BLaER1 (cell line): ENCODE results near the gene SLC8B1.

Experiments used
- H3K27ac ChIP-seq: shearing (Covaris generic); formaldehyde crosslinking; 2 replicates; pipeline ENCODE4 v1.8.1; 2022
- H3K27me3 ChIP-seq: shearing (Covaris generic); formaldehyde crosslinking; 2 replicates; pipeline ENCODE4 v1.8.1; 2022
- H3K36me3 ChIP-seq: shearing (Covaris generic); formaldehyde crosslinking; 2 replicates; pipeline ENCODE4 v1.8.1; 2022
- H3K4me1 ChIP-seq: shearing (Covaris generic); formaldehyde crosslinking; 2 replicates; pipeline ENCODE4 v1.8.1; 2022
- H3K4me2 ChIP-seq: shearing (Covaris generic); formaldehyde crosslinking; 2 replicates; pipeline ENCODE4 v1.8.1; 2022
- H3K4me3 ChIP-seq: shearing (Covaris generic); formaldehyde crosslinking; 2 replicates; pipeline ENCODE4 v1.8.1; 2022
- H3K9ac ChIP-seq: shearing (Covaris generic); formaldehyde crosslinking; 2 replicates; pipeline ENCODE4 v1.8.1; 2022
- H3K9me3 ChIP-seq: shearing (Covaris generic); formaldehyde crosslinking; 2 replicates; pipeline ENCODE4 v1.8.1; 2022
- H4K20me1 ChIP-seq: shearing (Covaris generic); formaldehyde crosslinking; 2 replicates; pipeline ENCODE4 v1.8.1; 2022
- Cebpa-rat ChIP-seq: shearing (Covaris generic); IDR thresholded peaks from 2 replicates; pipeline ENCODE4 v1.8.1; 2022

SLC8B1 gene

GRCh38 chr12:113277511-113277910 lies 57.4 kb downstream of the SLC8B1 start:
- Histone ChIP-seq H3K4me2 (no peak overlapping the region), H3K36me3 (no peaks in the 10 kb centered on the region), H3K27me3 (no peaks in the 10 kb centered on the region), H3K9me3 (no peaks in the 10 kb centered on the region), H3K9ac (no peak overlapping the region), H4K20me1 (no peaks in the 10 kb centered on the region), H3K4me3 (no peak overlapping the region), H3K4me1 (peaks cover 8% of the 10 kb centered on the region; the same call in 1 of the 2 replicates), H3K27ac (no peak overlapping the region)
- TF ChIP-seq Cebpa-rat = no peak

- no peak overlapping the region for H3K27ac ChIP-seq
- H4K20me1 ChIP-seq = no peaks in the 10 kb centered on the region
- TF ChIP-seq Cebpa-rat = no peak
- no peaks in the 10 kb centered on the region for H3K9me3 ChIP-seq
- peaks cover 9% of the 10 kb centered on the region; the same call in 1 of the 2 replicates for H3K4me1 ChIP-seq
- no peak overlapping the region for H3K9ac ChIP-seq
- no peaks in the 10 kb centered on the region for H3K27me3 ChIP-seq
- H3K4me3 ChIP-seq = no peak overlapping the region
- H3K36me3 ChIP-seq = no peaks in the 10 kb centered on the region
- no peak overlapping the region for H3K4me2 ChIP-seq
Observed at GRCh38 chr12:113276946-113277500, 57.9 kb downstream of the SLC8B1 start.

GRCh38 chr12:113276306-113276705 lies 58.6 kb downstream of the SLC8B1 start:
- Histone ChIP-seq H4K20me1 (no peaks in the 10 kb centered on the region), H3K9me3 (no peaks in the 10 kb centered on the region), H3K4me2 (no peak overlapping the region), H3K36me3 (no peaks in the 10 kb centered on the region), H3K4me3 (no peak overlapping the region), H3K27ac (no peak overlapping the region), H3K4me1 (peaks cover 9% of the 10 kb centered on the region; the same call in 1 of the 2 replicates), H3K9ac (no peak overlapping the region), H3K27me3 (no peaks in the 10 kb centered on the region)
- TF ChIP-seq Cebpa-rat = no peak

- H3K4me1 ChIP-seq = peaks cover 9% of the 10 kb centered on the region; the same call in 1 of the 2 replicates
- H3K27ac ChIP-seq = no peak overlapping the region
- H3K27me3 ChIP-seq = no peaks in the 10 kb centered on the region
- H3K4me2 ChIP-seq = no peak overlapping the region
- TF ChIP-seq Cebpa-rat = no peak
- no peaks in the 10 kb centered on the region for H3K9me3 ChIP-seq
- H3K36me3 ChIP-seq = no peaks in the 10 kb centered on the region
- no peak overlapping the region for H3K9ac ChIP-seq
- H3K4me3 ChIP-seq = no peak overlapping the region
- H4K20me1 ChIP-seq = no peaks in the 10 kb centered on the region
Observed at GRCh38 chr12:113274848-113275247, 60.1 kb downstream of the SLC8B1 start.

- no peak overlapping the region for H3K4me3 ChIP-seq
- H3K36me3 ChIP-seq = no peaks in the 10 kb centered on the region
- peak overlapping the region; percentile 25 for H3K4me2 ChIP-seq
- H3K4me1 ChIP-seq = peaks cover 9% of the 10 kb centered on the region; the same call in 1 of the 2 replicates
- H4K20me1 ChIP-seq = no peaks in the 10 kb centered on the region
- TF ChIP-seq Cebpa-rat = no peak
- H3K27me3 ChIP-seq = no peaks in the 10 kb centered on the region
- no peaks in the 10 kb centered on the region for H3K9me3 ChIP-seq
- H3K27ac ChIP-seq = no peak overlapping the region
- no peak overlapping the region for H3K9ac ChIP-seq
Observed at GRCh38 chr12:113273053-113273725, 61.7 kb downstream of the SLC8B1 start.

- TF ChIP-seq Cebpa-rat = peak; percentile 60; the same call in 1 of the 2 replicates
- H3K9ac ChIP-seq = no peak overlapping the region
- H3K4me2 ChIP-seq = no peak overlapping the region
Observed at GRCh38 chr12:113271853-113272561, 62.9 kb downstream of the SLC8B1 start.

GRCh38 chr12:113271466-113271852 lies 63.5 kb downstream of the SLC8B1 start:
- Histone ChIP-seq H3K27me3 (no peaks in the 10 kb centered on the region), H3K36me3 (no peaks in the 10 kb centered on the region), H4K20me1 (no peaks in the 10 kb centered on the region), H3K4me3 (no peak overlapping the region), H3K4me2 (no peak overlapping the region), H3K9me3 (no peaks in the 10 kb centered on the region), H3K9ac (no peak overlapping the region), H3K4me1 (peaks cover 9% of the 10 kb centered on the region; the same call in 1 of the 2 replicates), H3K27ac (no peak overlapping the region)
- TF ChIP-seq Cebpa-rat = no peak

More at GRCh38 chr12:113271853-113272561, 62.9 kb downstream of the SLC8B1 start:
- peaks cover 9% of the 10 kb centered on the region; the same call in 1 of the 2 replicates for H3K4me1 ChIP-seq
- no peak overlapping the region for H3K4me3 ChIP-seq
- no peaks in the 10 kb centered on the region for H3K36me3 ChIP-seq
- no peak overlapping the region for H3K27ac ChIP-seq
- H4K20me1 ChIP-seq = no peaks in the 10 kb centered on the region
- H3K9me3 ChIP-seq = no peaks in the 10 kb centered on the region
- no peaks in the 10 kb centered on the region for H3K27me3 ChIP-seq

GRCh38 chr12:113270709-113271009 lies 64.2 kb downstream of the SLC8B1 start:
- no peaks in the 10 kb centered on the region for H3K36me3 ChIP-seq
- no peak overlapping the region for H3K9ac ChIP-seq
- no peak for TF ChIP-seq Cebpa-rat
- H3K27me3 ChIP-seq = no peaks in the 10 kb centered on the region
- peaks cover 9% of the 10 kb centered on the region; the same call in 1 of the 2 replicates for H3K4me1 ChIP-seq
- no peaks in the 10 kb centered on the region for H3K9me3 ChIP-seq
- H4K20me1 ChIP-seq = no peaks in the 10 kb centered on the region
- H3K4me2 ChIP-seq = no peak overlapping the region
- no peak overlapping the region for H3K27ac ChIP-seq
- H3K4me3 ChIP-seq = no peak overlapping the region

GRCh38 chr12:113269257-113269943 lies 65.5 kb downstream of the SLC8B1 start:
- no peaks in the 10 kb centered on the region for H3K27me3 ChIP-seq
- no peak overlapping the region for H3K4me3 ChIP-seq
- H3K4me2 ChIP-seq = no peak overlapping the region
- no peaks in the 10 kb centered on the region for H3K36me3 ChIP-seq
- no peak overlapping the region for H3K27ac ChIP-seq
- H3K4me1 ChIP-seq = peaks cover 9% of the 10 kb centered on the region; the same call in 1 of the 2 replicates
- no peaks in the 10 kb centered on the region for H4K20me1 ChIP-seq
- no peak overlapping the region for H3K9ac ChIP-seq
- TF ChIP-seq Cebpa-rat = no peak
- no peaks in the 10 kb centered on the region for H3K9me3 ChIP-seq
